ENCODE data around the gene SH3GL2.
"Not testable (repeated sequence)": the region's sequence is repeated elsewhere in the genome, so short reads cannot be mapped to it uniquely, and the experiment has no call there.

Gene SH3GL2

DNA sequence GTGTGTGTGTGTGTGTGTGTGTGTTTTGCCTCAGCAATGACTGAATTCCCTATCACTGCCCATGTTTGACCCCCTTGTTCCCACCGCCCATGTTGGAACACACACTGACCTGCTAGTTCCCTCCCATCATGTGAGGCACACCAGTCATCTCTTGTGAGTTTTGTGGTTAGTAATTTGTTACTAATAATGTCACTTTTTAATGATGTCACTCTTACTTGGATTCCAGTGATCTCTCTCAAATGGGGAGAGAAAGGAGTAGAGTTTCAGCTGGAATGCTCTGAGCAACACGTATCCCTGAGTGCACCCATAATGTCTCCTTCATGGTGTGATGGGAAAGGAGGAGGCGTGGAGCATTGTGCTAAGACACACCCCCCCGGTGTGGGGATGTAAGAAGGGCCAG, 172.6 kb downstream of the SH3GL2 start:
- no peak for DNase-seq (ENCODE audit: low read depth in 2 of 2)

DNA sequence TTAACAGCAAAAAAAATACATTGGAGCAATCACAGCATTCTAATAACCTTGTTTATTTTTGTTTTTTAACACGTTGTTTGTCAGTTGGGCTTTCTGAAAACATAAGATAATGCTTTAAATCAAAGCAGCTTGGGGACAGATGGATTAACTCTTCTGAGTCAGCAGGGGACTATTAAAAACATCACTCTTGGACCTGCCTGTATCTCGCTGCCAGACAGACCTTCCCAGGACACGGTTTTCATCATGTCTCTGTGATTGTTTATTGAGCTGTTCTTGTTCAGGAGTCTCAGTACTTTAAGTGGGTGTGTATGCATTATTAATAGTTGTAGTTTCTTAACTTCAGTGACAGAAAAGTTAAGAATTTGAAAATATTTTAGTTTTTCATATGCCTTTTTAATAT, 173.2 kb downstream of the SH3GL2 start:
- DNase-seq (ENCODE audit: low read depth in 2 of 2) = no peak

DNA sequence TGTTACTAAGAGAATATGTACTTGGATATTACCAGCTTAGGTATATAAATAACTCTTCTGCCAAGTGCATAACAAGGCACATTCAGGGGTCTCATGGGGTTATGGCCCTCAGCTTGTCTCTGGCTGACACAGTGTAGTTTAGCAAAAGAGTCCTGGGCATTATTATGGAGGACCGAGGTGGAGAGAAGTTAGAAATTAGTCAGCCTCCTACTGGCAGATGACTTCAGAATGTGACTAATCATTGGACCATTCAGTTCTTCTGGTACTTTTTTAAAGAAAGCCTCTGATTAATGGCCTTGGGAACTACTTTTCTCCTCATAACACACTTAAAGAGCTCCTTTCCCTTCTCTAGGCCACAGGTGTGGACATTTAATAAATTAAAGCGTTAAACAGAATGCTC, 178.9 kb downstream of the SH3GL2 start:
- no peak for DNase-seq (ENCODE audit: low read depth in 2 of 2)

DNA sequence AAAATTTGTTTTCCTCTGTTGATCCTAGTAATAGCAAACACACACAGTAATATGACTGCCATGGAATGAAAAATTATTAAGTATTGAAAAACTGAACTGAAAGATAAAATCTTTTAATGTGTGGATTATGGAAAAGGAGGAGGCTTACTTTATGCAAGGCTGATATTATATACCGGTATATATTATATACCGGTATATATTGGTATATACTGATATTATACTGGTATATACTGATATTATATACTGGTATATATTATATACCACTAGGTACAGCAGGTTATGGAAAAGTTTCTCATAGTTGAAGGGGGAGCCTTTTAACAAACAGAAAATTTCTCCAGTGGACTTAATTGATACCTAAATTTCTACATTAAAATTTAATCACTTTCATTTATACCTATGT, 181.4 kb downstream of the SH3GL2 start:
- no peak for DNase-seq (ENCODE audit: low read depth in 2 of 2)

DNA sequence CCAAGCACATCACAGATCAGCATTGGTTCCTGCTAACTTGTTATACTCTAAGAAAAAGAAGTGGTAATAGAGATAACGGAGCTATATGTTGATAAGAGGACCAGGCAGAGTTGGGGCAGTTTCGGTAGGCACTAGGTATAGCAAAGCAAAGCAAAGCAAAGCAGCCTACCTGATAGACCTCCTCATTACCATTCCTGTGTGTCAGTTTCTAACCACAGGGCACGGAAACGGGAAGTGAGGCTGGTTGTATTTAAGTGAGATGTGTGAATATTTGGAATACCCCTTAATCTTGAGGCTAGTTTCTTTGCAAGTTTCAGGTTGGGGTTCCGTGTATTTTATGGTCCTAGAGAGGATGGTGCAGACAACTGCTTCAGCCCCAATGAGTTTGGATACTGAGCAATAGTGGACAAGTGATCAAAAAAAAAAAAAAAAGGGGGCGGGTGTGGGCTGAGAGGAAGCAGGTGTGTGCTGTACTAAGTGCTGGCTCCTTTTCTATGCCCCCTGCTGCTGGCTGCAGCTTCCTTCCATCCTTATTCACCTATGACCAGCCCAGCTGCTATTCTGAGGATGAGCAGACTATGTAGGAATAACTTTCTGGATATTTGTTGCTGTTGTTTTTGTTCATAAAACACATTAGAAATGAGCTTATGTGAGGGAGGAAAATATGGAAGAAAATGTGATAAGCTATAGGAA, 183.3 kb downstream of the SH3GL2 start:
- DNase-seq (ENCODE audit: low read depth in 2 of 2) = no peak

DNA sequence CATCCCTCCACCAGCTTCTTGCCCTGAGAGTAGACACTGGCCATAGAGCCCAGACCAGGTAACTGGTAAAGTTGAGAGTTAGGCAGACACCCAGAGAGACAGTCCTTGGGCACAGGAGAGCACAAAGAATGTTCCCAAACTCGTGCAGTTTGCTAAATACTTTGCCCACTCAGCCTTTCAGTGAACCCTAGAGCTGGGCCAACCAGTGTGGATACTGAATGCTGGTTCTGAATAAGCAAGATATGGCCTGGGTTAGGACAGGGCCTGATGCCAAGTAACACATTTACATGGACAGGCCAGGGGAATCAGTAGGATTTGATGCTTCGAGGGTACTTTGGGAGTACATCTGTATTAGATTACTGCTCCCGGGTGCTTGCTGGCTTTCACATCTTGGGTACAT, 185.4 kb downstream of the SH3GL2 start:
- DNase-seq (ENCODE audit: low read depth in 2 of 2) = no peak

DNA sequence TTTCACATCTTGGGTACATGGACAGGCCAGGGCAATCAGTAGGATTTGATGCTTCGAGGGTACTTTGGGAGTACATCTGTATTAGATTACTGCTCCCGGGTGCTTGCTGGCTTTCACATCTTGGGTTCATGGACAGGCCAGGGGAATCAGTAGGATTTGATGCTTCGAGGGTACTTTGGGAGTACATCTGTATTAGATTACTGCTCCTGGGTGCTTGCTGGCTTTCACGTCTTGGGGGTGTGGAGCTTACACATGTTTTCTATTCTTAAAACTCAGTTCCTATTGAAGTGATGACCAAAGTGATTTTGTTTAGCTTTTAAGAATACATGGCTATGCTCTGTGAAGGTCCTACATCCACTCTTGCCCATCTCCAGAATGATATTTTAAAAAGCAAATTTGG, 186.3 kb downstream of the SH3GL2 start:
- not testable (repeated sequence) for DNase-seq (ENCODE audit: low read depth in 2 of 2)

DNA sequence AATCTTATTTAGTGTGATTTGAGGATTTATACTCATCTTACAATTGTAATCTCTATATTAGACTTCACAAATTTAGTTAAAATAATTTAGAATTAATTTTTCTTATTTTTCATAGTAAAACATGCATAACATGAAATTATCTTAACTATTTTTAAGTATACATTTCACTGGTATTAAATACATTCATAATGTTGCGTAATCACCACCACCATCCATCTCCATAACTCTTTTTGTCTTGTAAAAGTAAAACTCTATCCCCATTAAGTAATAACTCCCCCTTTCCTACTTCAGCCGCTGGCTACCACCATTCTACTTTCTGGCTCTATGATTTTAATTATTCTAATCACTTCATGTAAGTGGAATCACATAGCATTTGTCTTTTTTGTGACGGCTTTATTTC, 193.4 kb downstream of the SH3GL2 start:
- no peak for DNase-seq (ENCODE audit: low read depth in 2 of 2)

DNA sequence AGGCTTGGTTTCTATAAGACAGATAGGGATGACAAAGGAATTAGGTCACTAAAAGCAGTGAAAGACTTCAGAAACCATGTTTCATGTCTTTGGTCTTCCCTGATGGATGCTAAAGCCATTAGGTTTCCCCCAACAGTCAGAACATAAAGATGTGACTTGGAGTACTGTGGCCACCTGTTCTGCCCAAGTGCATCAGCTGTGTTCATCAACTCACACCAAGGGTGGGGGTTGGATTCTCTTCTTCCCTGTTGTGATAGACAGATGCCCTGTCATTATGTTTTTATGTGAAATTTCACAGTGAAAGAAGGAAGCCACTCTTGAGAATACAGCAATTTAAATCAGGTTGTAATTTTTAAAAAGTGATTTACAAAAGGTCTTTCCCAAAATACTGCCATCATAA, 196.8 kb downstream of the SH3GL2 start:
- no peak for DNase-seq (ENCODE audit: low read depth in 2 of 2)

DNA sequence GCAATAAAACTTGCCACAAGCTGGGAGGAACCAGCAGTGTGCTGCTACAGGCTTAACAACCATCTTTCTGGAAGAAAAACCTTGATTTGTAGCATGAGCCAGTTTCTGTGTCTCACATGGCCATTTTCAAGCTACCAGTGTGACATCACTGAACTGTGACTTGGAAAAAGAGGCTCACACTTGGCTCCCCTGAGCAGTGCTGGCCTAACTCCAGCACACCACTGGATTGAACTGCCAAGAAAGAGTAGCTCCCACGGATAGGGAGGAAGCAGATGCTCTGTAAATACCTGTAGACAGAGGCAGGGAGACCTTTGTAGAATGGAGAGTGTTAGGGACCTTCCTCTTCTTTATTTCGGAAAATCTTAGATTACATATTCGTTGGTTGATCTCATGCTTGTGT, 197.9 kb downstream of the SH3GL2 start:
- no peak for DNase-seq (ENCODE audit: low read depth in 2 of 2)

DNA sequence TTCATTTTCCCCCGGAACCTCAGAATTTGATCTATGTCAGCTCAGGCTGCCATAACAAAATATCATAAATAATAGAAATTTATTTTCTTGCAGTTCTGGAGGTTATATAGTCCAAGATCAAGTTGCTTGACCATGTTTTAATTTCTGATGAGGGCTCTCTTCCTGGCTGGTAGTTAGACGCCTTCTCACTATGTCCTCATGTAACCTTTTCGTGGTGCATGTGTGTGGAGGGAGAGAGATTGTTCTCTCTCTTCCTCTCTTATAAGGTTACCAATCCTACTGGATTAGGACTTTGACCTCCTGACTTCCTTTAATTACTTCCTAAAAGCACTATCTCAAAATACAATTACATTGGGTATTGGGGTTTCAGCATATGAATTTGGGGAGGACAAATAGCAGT, 198.6 kb downstream of the SH3GL2 start:
- no peak for DNase-seq (ENCODE audit: low read depth in 2 of 2)

DNA sequence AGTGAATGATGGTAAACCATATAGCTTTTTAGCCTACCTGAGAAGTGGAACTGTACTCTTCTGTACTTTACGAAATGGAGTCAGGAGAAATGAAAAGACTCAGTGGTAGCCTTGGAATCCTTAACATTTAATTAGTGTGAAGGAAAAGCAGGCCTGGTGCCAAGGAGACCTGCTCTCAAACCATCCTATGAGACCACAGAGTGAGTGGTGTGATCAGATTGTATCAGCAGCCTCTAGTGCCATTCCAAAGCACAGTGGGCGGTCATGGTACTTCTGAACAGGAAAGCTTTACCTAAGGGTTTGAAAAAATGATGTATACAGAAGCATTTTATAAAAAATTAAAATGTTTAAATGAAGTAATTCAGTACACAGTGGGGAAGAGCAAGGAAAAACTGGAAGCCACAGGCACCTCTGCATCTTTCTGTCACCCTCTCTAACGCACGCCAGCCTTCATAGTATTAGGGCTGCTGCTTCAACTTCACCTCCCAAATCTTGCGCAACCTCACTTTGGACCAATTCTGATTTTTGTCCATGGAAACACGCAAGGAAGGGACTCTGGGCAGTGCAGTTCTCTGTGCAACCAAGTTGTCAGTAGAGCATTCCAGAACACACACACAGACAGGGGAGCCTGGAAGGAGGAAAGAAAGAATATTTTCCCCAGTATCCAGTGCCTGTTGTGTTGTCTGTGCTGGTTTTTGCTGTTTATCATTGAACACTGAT, 203.7 kb downstream of the SH3GL2 start:
- no peak for DNase-seq (ENCODE audit: low read depth in 2 of 2)

DNA sequence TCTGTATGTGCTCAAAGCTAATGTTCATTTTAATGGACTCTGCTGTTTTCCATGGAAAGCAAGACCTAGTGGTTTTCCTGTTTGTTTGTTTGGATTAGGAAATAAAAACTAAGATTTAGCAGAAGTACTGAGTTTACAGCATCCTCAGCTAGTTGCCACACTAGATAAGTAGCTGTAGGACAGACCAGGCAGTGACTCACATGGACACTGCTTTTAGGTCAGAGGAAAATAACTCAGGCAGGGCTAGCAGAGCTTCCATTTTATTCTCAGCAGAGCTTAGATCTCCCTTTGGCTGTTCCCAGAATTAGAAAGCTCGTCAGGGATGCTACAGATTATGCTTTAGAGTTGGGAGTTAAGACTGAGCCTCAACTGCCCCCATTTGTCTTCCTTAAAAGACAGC, 204.4 kb downstream of the SH3GL2 start:
- DNase-seq (ENCODE audit: low read depth in 2 of 2) = no peak

DNA sequence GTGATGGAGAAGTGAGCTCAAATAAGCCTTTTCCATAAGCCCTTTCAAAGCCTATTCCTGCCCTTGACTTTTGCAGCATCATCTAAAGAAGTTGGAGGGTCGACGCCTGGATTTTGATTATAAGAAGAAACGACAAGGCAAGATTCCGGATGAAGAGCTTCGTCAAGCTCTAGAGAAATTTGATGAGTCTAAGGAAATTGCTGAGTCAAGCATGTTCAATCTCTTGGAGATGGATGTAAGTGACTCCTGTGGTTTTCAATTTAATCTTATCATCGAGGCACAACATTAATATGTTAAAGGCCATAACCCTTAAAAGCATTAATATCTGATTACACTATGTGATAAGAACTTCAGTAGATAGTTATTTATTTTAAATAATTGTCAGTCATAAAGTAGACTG, 210.4 kb downstream of the SH3GL2 start:
- DNase-seq (ENCODE audit: low read depth in 2 of 2) = no peak

DNA sequence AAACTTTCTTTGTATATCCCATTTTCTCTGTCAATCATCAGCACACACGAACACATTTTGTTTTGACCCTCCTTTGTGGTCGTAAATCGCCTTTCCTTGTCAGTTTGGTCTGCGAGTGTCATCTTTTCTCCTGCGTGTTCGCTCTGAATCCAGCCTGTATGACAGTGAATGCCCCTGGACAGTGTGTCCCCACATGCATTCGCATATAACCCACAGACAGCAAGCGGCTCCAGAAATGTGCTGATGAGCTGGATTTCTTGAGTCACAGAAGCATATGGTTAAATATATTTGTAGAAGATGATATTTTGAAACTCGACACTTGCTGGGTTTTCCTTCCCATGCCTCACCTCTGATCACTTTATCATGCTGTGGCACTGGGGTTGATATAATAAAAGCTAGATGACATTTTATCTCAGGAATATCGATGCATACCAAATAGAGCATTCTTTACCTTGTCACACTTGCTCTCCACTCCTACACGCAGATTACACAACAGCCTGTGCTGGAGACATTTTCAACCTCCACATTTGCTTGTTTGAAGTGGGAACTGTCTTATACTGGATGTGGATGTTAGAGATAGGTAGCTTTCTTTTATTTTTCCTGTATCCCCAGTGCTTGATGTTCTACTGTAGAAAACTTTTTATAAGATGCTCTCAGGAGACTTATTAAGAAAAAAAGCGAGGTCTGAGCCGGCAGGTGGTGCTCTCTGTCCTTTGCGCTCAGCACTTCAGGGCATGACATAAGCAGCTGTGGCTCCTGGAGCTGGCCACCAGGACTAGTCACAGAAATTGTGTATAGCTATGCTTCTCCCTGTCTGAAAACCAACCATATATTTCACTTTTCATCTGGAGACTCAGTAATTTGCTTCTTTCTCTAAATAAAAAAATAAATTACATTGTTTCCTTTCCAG, 215.1 kb downstream of the SH3GL2 start:
- DNase-seq (ENCODE audit: low read depth in 2 of 2) = no peak

DNA sequence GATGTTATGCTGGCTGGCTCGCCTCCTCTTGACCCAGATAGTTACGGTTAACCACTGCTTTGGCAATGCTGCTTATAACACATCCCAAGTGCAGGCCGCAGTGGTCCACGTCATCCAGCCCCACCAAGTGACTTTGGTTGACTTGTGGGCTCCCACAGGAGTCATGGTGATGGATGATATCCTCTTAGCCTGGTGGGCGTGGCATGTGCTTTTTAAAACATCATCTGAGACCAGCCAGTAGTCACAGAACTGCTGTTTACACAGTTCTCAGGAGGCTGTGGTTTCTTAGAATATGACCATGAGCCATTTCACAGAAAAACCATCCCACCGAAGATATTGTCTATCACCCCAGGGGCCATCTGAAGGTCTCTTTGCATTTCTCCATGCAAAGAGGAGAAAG, 216.9 kb downstream of the SH3GL2 start:
- no peak for DNase-seq (ENCODE audit: low read depth in 2 of 2)

DNA sequence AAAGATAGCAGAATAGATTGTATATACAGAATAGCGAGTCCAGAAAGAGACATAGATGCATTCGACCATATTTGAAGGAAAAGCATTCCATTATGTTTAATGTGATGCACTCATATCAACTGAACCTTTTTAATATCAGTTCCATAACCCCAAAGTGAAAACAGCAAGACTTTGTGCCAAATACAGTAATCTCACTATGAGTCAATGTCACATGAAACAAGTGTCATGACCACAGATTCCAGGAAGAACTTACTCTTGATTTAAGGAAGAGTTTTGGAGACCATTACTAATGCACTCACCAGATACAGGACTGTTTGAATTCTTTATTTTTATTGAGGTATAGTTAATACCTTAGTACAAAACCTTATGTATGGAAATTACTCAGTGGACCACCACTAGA, 220.5 kb downstream of the SH3GL2 start:
- no peak for DNase-seq (ENCODE audit: low read depth in 2 of 2)

DNA sequence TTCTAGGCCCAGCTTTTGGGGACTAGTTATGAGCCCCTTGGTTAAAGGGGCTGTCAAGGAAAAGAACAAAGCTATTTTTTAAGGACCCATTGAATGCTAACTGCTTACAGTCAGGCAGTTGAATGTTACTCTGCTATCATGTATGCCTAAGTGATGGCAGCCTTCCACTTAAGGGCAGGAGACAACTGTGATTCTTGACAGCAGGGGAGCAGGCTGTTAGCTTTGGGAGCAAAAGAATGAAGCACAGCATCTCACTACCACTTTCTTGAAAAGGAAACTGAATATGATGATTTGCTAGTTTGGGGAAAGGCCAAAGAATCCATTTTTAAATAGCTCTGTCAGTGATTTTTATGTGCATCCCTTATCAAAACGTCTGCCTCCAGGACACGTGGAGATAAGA, 221.6 kb downstream of the SH3GL2 start:
- no peak for DNase-seq (ENCODE audit: low read depth in 2 of 2)

DNA sequence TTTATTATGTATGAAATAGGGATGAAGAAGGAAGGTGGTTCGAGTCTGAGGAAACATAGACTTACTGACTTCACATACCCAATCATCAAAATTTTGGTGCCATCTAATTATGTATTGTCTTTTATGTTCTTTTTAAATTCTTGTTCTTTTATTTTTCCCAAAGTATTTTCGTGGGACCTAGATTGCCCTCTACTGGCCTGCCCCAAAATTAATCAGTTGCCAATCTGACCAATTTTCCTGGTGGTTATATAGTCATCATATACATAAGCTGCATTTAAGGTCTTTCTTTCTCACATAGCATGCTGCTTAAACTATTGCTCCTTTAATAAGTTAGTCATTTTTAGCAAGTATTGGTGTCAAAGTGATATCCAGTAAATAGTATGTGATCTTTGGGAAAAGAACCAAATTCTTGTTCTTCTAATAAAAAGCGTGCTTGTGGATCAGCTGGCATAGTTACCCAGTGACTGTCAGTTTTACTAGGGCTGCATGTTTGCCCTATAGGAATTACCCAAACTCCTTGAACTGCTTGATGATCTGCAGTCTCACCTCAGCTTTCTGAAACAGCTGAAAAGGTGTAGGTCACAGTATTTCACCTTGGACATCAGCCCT, 223.5 kb downstream of the SH3GL2 start:
- no peak for DNase-seq (ENCODE audit: low read depth in 2 of 2)

DNA sequence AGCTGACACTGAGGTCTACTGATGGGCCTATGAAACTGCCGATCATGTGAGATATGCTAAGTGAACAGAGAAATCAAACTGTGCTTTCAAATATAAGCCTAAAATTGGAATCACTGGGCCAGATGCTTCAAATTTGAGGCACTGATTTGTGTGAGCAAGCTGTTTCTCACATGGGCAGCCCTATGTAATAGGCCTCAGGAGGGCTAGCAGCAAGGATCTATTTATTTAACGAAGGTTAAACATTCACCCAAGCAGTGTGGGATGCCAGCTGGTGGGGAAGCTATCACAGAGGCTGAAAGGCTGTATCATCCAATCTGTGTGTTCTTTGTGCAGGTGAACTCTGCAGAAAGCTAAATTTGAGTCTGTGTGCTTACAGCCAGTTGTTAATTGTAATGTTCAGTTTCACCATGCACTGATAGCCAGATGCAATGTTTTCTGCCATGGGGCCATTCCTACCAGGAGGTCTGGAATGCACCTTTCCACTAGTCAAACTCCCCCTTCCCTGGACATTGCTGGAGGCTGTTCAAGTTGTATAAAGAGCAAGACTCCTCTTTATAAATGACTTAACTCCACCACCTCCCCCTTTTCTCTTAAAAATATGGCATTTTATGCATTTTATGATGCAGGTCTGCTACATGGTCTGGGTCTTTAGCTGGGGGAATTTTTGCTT, 228.9 kb downstream of the SH3GL2 start:
- no peak for DNase-seq (ENCODE audit: low read depth in 2 of 2)

DNA sequence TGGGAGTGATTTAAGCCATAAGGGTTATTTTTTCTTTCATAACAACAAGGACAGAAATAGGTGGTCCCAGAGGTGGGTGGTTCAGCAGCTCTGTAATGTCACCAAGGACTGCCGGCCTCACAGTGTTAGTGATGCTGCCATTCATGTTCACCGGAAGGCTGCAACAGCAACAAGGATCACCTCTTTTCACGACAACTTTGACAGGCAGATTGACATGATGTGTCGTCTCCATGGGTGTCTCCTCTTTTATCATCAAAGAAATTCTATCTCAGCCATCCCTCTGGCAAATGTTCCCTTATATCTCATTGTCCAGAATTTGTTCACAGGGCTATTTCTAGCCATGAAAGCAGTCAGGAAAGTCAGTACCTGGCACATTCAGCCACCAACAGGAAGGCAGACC, 231.5 kb downstream of the SH3GL2 start:
- DNase-seq (ENCODE audit: low read depth in 2 of 2) = no peak
